IPS-15b (cell line): Measurements from ENCODE around the gene GRM5.
"Not testable (repeated sequence)": the region's sequence is repeated elsewhere in the genome, so short reads cannot be mapped to it uniquely, and the experiment has no call there.

Experiments used
- H3K27me3 ChIP-seq: one replicate; pipeline ENCODE4 v1.6.1; 2013; ENCODE audit warnings: low read length; ENCODE audit not compliant: control insufficient read depth, insufficient read depth
- H3K36me3 ChIP-seq: one replicate; pipeline ENCODE4 v1.6.1; 2013; ENCODE audit warnings: low read length; ENCODE audit not compliant: control insufficient read depth, insufficient read depth
- H3K4me1 ChIP-seq: one replicate; pipeline ENCODE4 v1.6.1; 2013; ENCODE audit warnings: mild to moderate bottlenecking, low read length; ENCODE audit not compliant: control insufficient read depth, insufficient read depth
- H3K4me3 ChIP-seq: one replicate; pipeline ENCODE4 v1.5.1; 2013; ENCODE audit warnings: low read depth, low read length
- H3K9ac ChIP-seq: one replicate; pipeline ENCODE4 v1.6.1; 2013; ENCODE audit warnings: low read depth, mild to moderate bottlenecking, low read length
- H3K9me3 ChIP-seq: one replicate; pipeline ENCODE4 v1.6.1; 2013; ENCODE audit warnings: mild to moderate bottlenecking, low read length; ENCODE audit not compliant: control insufficient read depth, insufficient read depth

GRM5 gene

DNA sequence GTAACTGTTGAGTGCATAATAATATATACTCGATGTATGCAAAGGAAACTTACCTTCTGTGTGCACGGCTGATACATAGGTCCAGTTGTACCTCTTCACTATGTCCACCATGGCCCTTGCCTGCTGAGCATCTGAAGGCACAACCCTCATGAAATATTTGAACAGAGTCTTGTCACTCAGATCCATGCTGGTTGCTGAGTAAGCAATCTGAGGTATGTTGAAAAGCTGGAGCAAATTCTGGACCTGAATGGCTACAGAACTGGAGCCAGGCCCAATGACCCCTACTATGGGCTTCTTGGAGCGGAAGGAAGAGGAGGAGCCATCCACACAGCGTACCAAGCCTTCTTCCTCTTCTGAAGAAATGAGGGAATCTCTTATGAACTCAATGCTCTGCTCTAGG, 18.6 kb downstream of the GRM5 start:
- not testable (repeated sequence) for H3K4me3 ChIP-seq, H3K9me3 ChIP-seq, H3K9ac ChIP-seq, H3K4me1 ChIP-seq, H3K27me3 ChIP-seq, H3K36me3 ChIP-seq

DNA sequence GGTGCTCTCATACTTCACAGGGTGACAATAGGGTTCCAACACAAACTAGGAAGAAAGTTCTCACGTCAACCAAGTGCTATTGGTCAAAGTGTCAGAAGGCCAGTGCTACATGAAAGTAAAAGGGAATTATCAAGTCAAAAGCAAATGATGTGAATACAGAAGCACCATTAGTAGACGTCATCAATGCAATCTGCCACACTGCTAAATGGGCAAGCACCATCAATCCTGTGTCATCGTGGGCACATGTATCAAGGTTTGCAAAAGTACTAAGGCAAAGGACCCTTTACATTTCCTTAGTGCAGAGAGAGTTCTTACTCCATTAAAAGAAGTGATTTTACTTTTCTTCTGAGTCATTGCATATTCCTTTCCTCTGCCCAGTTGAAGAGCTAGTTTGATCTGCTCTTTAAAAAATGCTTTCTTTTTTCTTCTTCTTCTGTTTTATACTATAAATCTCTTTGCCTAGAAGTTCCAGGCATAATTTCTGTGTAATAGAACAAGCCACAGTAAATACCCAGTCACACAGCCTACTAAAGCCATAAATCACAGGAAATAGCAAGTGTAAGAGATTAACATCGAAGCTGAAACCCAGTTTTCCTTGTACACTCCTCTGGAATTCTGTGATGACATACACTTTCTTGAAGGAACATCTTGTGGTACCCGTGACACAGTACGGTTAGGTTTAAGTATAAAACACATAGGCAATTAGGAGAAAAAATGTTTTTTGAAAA, 21.8 kb downstream of the GRM5 start:
- H3K9ac ChIP-seq, H3K4me3 ChIP-seq, H3K27me3 ChIP-seq, H3K9me3 ChIP-seq, H3K4me1 ChIP-seq, H3K36me3 ChIP-seq: not testable (repeated sequence)

DNA sequence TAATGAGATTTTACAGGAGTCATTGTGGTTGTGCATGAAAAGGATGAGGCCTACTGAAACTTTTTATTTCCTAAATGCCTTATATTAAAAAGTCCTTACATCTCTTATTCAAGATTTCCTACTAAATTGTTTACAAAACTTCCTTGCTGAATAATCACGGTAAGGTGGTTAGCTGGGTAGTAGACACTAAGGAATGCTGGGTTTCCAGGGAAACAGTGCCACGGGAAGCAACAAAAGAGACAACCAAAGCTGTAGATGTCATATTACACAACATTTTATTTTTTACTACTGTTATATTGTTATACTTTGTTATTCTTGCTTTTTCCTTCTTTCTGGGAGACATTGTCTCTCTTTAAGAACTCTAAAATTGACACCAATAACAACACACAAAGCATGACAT, 36.1 kb downstream of the GRM5 start:
- H3K4me3 ChIP-seq, H3K9me3 ChIP-seq, H3K4me1 ChIP-seq, H3K9ac ChIP-seq, H3K36me3 ChIP-seq, H3K27me3 ChIP-seq: not testable (repeated sequence)

DNA sequence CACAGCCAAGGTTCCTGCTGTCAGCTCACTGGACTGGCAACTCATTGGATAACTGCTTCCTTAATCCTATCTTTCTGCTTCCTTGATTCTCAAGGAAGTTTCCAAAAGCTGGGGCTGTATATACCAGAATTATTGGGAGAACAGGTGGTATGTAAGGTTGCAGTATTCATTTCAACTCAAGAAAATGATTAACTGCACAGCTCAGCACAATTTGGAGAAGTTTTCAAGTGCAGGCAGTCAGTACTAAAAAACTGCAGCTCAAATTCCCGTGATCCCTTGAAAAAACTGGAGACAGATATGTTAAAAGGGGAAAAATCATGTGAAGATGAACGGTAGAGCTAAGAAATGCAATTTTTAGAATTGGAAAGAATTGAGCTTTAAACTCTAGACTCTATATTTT, 44.4 kb downstream of the GRM5 start:
- no peaks in the 10 kb centered on the region for H3K27me3 ChIP-seq
- H3K9me3 ChIP-seq, result no peaks in the 10 kb centered on the region

DNA sequence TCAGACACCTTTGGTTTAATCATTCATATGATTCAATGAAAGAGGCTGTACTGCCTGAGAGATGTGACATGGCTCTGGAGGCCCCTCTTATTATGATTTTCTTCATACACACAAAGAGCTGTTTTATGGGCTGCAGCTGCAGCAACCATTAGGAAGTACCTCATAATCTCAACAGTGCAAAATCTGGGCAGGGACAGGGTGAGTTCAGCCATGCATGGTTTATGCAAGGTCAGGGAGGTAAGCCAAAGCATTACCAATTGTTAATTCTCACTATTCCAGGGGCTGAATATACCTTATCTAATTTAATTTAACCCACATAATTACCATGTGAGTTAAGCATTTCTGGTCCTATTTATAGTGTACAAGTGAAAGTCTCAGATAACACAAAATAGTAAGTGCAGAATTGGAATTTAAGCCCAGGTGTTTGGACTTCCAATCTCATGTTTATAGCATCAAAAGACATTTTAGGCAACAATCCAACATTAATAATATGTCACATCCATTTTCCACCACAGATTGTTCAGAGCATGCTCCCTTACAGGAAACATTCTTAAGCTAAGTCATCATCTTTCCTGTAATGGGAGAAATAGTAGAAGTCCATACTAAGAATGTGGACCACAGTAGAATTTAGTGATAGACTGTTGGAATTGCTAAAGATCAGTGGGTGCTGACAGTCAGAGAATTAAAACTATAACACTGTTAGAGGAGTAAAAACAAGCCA, 45.8 kb downstream of the GRM5 start:
- H3K9me3 ChIP-seq, H3K4me3 ChIP-seq, H3K36me3 ChIP-seq, H3K4me1 ChIP-seq, H3K27me3 ChIP-seq, H3K9ac ChIP-seq: not testable (repeated sequence)

More for the DNA sequence above, 44.4 kb downstream of the GRM5 start:
- Histone ChIP-seq H3K4me1 (no peaks in the 10 kb centered on the region), H3K9ac (no peak overlapping the region), H3K4me3 (no peak overlapping the region), H3K36me3 (no peaks in the 10 kb centered on the region)

DNA sequence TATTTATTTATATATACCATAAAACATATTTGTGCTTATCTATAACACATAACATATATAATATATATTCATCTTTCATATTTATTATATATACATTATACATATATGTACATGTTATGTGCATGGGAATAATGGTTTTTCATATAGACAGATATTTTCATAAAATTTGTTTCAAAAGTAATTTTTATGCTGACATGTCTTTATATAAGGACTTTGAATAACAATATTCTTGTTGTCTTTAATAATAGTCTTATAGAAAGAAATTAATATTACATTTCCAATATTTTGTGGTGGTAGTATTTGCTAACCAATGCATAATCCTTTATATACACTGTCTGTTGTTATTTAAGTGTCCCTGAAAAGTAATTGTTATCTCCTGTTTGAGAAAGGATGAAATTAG, 49.6 kb downstream of the GRM5 start:
- Histone ChIP-seq H3K9ac (no peak overlapping the region), H3K9me3 (no peaks in the 10 kb centered on the region), H3K36me3 (no peaks in the 10 kb centered on the region), H3K4me3 (no peak overlapping the region), H3K27me3 (no peaks in the 10 kb centered on the region), H3K4me1 (no peaks in the 10 kb centered on the region)

DNA sequence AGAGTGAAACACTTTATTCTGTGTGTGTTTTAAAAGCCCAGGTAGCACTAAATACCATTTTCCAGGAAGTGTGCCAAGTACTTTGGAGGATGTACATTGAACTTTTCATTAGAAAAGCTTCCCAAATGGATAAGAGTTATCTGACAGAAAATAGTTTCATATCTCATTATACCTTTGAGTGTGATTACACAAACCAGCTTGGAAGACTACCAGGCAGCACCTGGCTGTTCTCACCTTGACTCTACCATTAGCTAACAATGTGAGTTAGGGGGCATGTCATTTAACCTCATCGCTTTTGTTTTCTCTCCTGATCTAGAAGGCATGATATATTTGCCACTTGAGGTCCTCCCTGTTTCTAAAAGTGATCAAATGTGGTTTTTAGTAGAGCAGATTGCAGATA, 50.2 kb downstream of the GRM5 start:
- H3K27me3 ChIP-seq, result no peaks in the 10 kb centered on the region
- no peaks in the 10 kb centered on the region for H3K9me3 ChIP-seq
- H3K36me3 ChIP-seq, result no peaks in the 10 kb centered on the region
- H3K4me1 ChIP-seq, result no peaks in the 10 kb centered on the region
- no peak overlapping the region for H3K4me3 ChIP-seq
- H3K9ac ChIP-seq, result no peak overlapping the region

DNA sequence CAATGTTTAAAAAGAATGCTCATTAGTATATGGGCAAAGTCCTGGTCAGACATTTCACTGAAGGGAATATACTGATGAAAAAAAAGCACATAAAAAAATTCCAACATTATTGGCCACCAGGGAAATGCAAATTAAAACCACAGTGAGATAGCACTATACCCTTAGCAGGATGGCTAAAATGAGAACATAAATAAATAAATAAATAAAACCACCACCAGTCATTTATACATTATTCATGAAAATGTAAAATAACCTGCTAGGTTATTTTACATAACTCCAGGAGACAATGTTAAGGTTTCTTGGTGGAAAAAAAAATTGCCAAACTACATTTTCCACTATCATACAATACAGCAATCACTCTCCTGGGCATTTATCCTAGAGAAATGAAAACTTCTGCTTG, 64.9 kb downstream of the GRM5 start:
- not testable (repeated sequence) for H3K27me3 ChIP-seq, H3K4me3 ChIP-seq, H3K36me3 ChIP-seq, H3K9me3 ChIP-seq, H3K4me1 ChIP-seq, H3K9ac ChIP-seq

DNA sequence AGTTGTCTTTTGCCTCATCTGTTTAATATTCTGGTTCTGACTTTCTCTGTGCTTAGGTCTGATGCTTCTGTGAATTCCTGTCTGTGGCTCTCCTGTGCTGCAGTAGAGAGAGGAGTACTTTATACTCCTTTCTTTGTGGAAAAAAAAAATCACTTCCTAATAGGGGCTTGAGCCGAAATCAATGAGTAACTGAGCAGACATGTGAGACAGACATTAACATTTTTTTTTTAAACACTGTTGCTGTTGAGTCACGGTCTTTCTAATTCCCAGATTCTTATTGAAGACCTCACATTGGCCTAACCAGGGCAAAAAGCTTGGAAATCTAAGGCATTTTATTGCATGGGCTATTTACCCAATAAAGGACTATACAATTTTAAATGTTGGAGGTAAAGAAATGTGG, 86.1 kb downstream of the GRM5 start:
- Histone ChIP-seq H3K9ac (no peak overlapping the region), H3K27me3 (no peaks in the 10 kb centered on the region)

DNA sequence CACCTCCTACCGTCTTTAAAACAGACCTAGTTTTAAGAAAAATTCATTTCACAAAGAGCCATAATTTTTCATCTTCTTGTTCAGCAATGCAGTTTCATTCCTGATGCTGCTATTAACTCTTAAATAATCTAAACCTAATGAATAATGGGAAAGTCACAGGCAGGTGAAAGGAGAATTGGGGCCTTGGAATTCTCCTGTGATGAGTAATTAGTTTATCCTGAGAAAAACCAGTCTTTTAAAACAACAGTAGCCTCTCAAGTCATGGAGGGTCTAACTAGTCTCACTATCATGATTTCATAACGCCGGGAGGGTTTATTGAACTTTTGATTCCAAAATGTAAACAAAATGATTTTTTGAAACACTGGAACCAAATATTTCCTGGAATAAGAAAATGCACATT, 86.8 kb downstream of the GRM5 start:
- H3K9me3 ChIP-seq, H3K4me3 ChIP-seq, H3K4me1 ChIP-seq, H3K27me3 ChIP-seq, H3K9ac ChIP-seq, H3K36me3 ChIP-seq: not testable (repeated sequence)

More for the DNA sequence above, 86.1 kb downstream of the GRM5 start:
- Histone ChIP-seq H3K4me1 (no peaks in the 10 kb centered on the region), H3K4me3 (no peak overlapping the region), H3K9me3 (no peaks in the 10 kb centered on the region), H3K36me3 (no peaks in the 10 kb centered on the region)

DNA sequence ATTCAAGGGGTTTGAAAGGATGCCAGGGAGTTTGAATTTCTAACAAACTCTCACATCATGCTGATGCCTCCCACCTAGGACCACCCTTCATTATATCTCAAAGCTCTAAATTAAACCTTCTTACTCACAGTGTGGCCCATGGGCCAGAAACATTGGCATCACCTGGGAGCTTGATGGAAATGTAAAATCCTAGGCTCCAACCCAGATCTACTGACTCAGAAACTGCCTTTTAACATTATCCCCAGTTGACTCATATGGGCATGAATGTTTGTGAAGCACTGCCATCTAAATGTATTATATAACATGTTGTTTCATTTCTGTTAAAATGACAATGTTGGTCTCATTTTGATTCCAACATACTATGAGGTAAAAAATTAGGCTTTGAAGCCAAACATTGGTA, 90.3 kb downstream of the GRM5 start:
- H3K36me3 ChIP-seq, H3K9me3 ChIP-seq, H3K9ac ChIP-seq, H3K4me3 ChIP-seq, H3K4me1 ChIP-seq, H3K27me3 ChIP-seq: not testable (repeated sequence)

DNA sequence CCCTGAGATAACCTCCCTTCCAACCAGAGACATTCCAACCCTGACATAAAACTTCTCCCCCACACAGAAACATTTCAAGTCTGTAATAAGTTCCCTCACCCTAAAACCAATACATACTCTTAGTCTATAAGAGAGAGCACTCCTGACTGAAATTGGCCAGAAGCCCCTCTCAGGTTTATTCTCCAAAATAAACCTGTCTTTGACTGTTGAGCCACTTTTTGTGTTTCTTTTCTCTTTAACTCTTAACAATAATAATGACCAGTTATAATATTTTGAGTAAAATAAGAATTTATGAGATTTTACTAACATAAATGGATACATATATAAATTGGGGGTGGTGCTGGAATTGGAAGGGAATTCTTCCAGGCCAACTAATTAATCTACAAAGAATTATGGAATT, 93.6 kb downstream of the GRM5 start:
- Histone ChIP-seq H3K27me3 (no peaks in the 10 kb centered on the region), H3K9me3 (no peaks in the 10 kb centered on the region), H3K4me1 (no peaks in the 10 kb centered on the region), H3K36me3 (no peaks in the 10 kb centered on the region), H3K9ac (no peak overlapping the region), H3K4me3 (no peak overlapping the region)
